GM12878 (cell line): ENCODE results near the gene FARS2. TPM values are rescaled to one million over a fixed set of nuclear protein-coding genes. Genes with fewer than 3 reads are reported as not detected.

Source experiments
- ATAC-seq: fragments of 200-7000 bp; cut with Tn5 transposase; 3 replicates; pipeline ENCODE4 v1.9.1; 2020; ENCODE audit warnings: mild to moderate bottlenecking, moderate library complexity
- BruUV-seq: library from RNA; stranded (reverse); fragments of 400-500 nt; replicated peaks from 2 replicates; lab custom pipeline; 2021; lab: Mats Ljungman, UMichigan
- CTCF ChIA-PET: fragments of 300-600 bp; sonication (Branson Sonifier 250); formaldehyde crosslinking; extraction: SDS; loops from one replicate; lab custom pipeline; 2021; ENCODE audit warnings: inconsistent platforms; lab: Yijun Ruan, JAX
- POLR2A ChIA-PET: fragments of 350-600 bp; formaldehyde crosslinking; extraction: SDS; loops from one replicate; lab custom pipeline; 2021; ENCODE audit warnings: inconsistent platforms; lab: Charles Lee
- RAD21 ChIA-PET: fragments of 300-600 bp; sonication (Branson Sonifier 250); formaldehyde crosslinking; loops from one replicate; lab custom pipeline; 2023; ENCODE audit warnings: antibody characterized with exemption; ENCODE audit not compliant: unreplicated experiment; lab: Charles Lee
- SMC1A ChIA-PET: fragments of 300-600 bp; sonication (Branson Sonifier 250); formaldehyde crosslinking; loops from one replicate; lab custom pipeline; 2023; ENCODE audit not compliant: unreplicated experiment, uncharacterized antibody; lab: Charles Lee
- DNase-seq: peaks from one replicate; pipeline ENCODE4 v3.0.0-alpha.2; 2011; ENCODE audit warnings: low read depth, low spot score
- FAIRE-seq: peaks from 3 replicates; lab custom pipeline; 2011; peaks lifted over from hg19 to GRCh38; lab: Jason Lieb, UNC
- H2AFZ ChIP-seq: 2 replicates; pipeline ENCODE4 v1.6.0; 2011; ENCODE audit warnings: low read depth, low read length, control low read depth; ENCODE audit not compliant: control insufficient read depth
- H3K27ac ChIP-seq: 2 replicates; pipeline ENCODE4 v1.5.1; 2011; ENCODE audit warnings: control low read depth; ENCODE audit not compliant: control insufficient read depth, insufficient read depth
- H3K27me3 ChIP-seq, 2 experiments: replicated peaks in 1 of 2; 2 replicates each; pipeline versions ENCODE4 v1.6.0 to v1.6.1; 2011; ENCODE audit warnings: low read length in 1 of 2; ENCODE audit not compliant: control insufficient read depth in 2 of 2, insufficient read depth in 2 of 2
- H3K36me3 ChIP-seq, 2 experiments: 2 replicates each; pipeline ENCODE4 v1.5.1; 2011; ENCODE audit warnings: low read length in 1 of 2; ENCODE audit not compliant: control insufficient read depth in 2 of 2, insufficient read depth in 2 of 2
- H3K4me1 ChIP-seq: 2 replicates; pipeline ENCODE4 v1.6.1; 2011; ENCODE audit warnings: mild to moderate bottlenecking, low read length, moderate library complexity, mixed read lengths; ENCODE audit not compliant: control insufficient read depth, insufficient read depth
- H3K4me2 ChIP-seq: 2 replicates; pipeline ENCODE4 v1.6.0; 2011; ENCODE audit warnings: control low read depth; ENCODE audit not compliant: control insufficient read depth, insufficient read depth
- H3K4me3 ChIP-seq: fragments of 200-600 bp; sonication (generic); 2 replicates; pipeline ENCODE4 v1.5.1; 2016
- H3K79me2 ChIP-seq: 2 replicates; pipeline ENCODE4 v1.6.0; 2011; ENCODE audit warnings: low read length; ENCODE audit not compliant: control insufficient read depth, insufficient read depth
- H3K9ac ChIP-seq: 2 replicates; pipeline ENCODE4 v1.8.0; 2011; ENCODE audit warnings: low read length, control low read depth, mixed read lengths; ENCODE audit not compliant: control insufficient read depth, insufficient read depth
- H3K9me3 ChIP-seq: replicated peaks from 3 replicates; pipeline ENCODE4 v1.5.1; 2011; ENCODE audit warnings: mild to moderate bottlenecking, low read length; ENCODE audit not compliant: control insufficient read depth, insufficient read depth
- H4K20me1 ChIP-seq: 2 replicates; pipeline ENCODE4 v1.6.0; 2011; ENCODE audit not compliant: control insufficient read depth, insufficient read depth
- BCL3 ChIP-seq: IDR thresholded peaks from 2 replicates; pipeline ENCODE4 v1.6.1; 2011; ENCODE audit warnings: borderline replicate concordance, low read depth, mild to moderate bottlenecking, moderate library complexity, low read length; ENCODE audit not compliant: insufficient read depth, poor library complexity, severe bottlenecking
- E2F8 ChIP-seq: fragments of 450-650 bp; IDR thresholded peaks from 2 replicates; pipeline ENCODE4 v1.6.1; 2018; ENCODE audit warnings: mild to moderate bottlenecking, low read depth, moderate library complexity; ENCODE audit not compliant: partially characterized antibody
- FOS ChIP-seq: IDR thresholded peaks from 3 replicates; pipeline ENCODE4 v1.6.1; 2011; ENCODE audit warnings: borderline replicate concordance; ENCODE audit not compliant: insufficient read length; ENCODE audit errors: extremely low read depth
- GABPA ChIP-seq: IDR thresholded peaks from 2 replicates; pipeline ENCODE4 v1.6.1; 2014; ENCODE audit warnings: antibody characterized with exemption, low read depth, mild to moderate bottlenecking, inconsistent platforms
- IRF3 ChIP-seq: fragments of 450-650 bp; IDR thresholded peaks from 2 replicates; pipeline ENCODE4 v1.6.1; 2014; ENCODE audit warnings: mild to moderate bottlenecking
- MYB ChIP-seq: fragments of 150-350 bp; IDR thresholded peaks from 2 replicates; pipeline ENCODE4 v1.6.1; 2014; ENCODE audit warnings: mild to moderate bottlenecking, low read depth, low read length, borderline replicate concordance
- PBX3 ChIP-seq: IDR thresholded peaks from 2 replicates; pipeline ENCODE4 v1.6.1; 2011; ENCODE audit warnings: mild to moderate bottlenecking, low read depth, low read length, moderate library complexity; ENCODE audit not compliant: insufficient replicate concordance
- RELA ChIP-seq: fragments of 450-650 bp; IDR thresholded peaks from 2 replicates; pipeline ENCODE4 v1.8.0; 2014; ENCODE audit warnings: borderline replicate concordance; ENCODE audit not compliant: partially characterized antibody
- SRF ChIP-seq, 2 experiments: IDR thresholded peaks; 2 replicates each; pipeline ENCODE4 v1.6.1; 2011; ENCODE audit warnings: low read depth in 2 of 2, low read length in 2 of 2, mild to moderate bottlenecking in 1 of 2, moderate library complexity in 1 of 2
- ZNF274 ChIP-seq: IDR thresholded peaks from one replicate; pipeline ENCODE4 v1.8.0; 2011; ENCODE audit not compliant: insufficient read length, insufficient read depth
- ZNF687 ChIP-seq: fragments of 450-650 bp; IDR thresholded peaks from 2 replicates; pipeline ENCODE4 v1.6.1; 2017; ENCODE audit warnings: mild to moderate bottlenecking, moderate library complexity
- WGBS: methylation state at CpG from one replicate; pipeline ENCODE4 v1.1.6; 2016; ENCODE audit warnings: low lambda C conversion rate; ENCODE audit not compliant: insufficient replicate concordance, insufficient coverage; ENCODE audit errors: missing lambda C conversion rate; 5-methylcytosine and 5-hydroxymethylcytosine counted together
- in situ Hi-C: fragments of 300-500 bp; cut with MboI; formaldehyde crosslinking; loops from 9 replicates; pipeline ENCODE4 v1.14.3; 2018; ENCODE audit warnings: mixed read lengths
- intact Hi-C: fragments of 100-400 bp; cut with micrococcal nuclease; formaldehyde crosslinking; loops from one replicate; pipeline ENCODE4 v1.14.2; 2022; ENCODE audit not compliant: unreplicated experiment
- polyA plus RNA-seq, 11 experiments: library from polyadenylated mRNA; depleted of rRNA in 4 of 11; unstranded in 6 of 11; stranded (reverse) in 5 of 11; fragments of >200 nt; fragmentation: Nextera tagmentation in 4 of 11; fragmentation: Illumina TruSeq in 1 of 11; extraction: Ambion mirVana in 4 of 11; extraction: Trizol in 1 of 11; gene quantifications; 1 replicate in 1 of 11; 2 replicates in 10 of 11; pipeline versions ENCODE4 v1.2.1 to v1.2.3, GENCODE V29; 2011 to 2016; ENCODE audit warnings: inconsistent platforms in 2 of 11, missing spikeins in 2 of 11, low read depth in 1 of 11
- total RNA-seq, 4 experiments: library from RNA; depleted of rRNA in 3 of 4; stranded (reverse); fragments of >200 nt in 3 of 4; fragmentation: Illumina TruSeq in 1 of 4; extraction: Trizol in 1 of 4; gene quantifications; 2 replicates each; pipeline versions ENCODE4 v1.2.1 to v1.2.3, GENCODE V29; 2013 to 2021
- TF ChIP-seq, protein P1 (sequence below): IDR thresholded peaks from 2 replicates; pipeline ENCODE4 v1.6.1; 2011; ENCODE audit warnings: low read depth, mild to moderate bottlenecking, low read length, moderate library complexity, borderline replicate concordance; ENCODE audit errors: extremely low read depth

Gene FARS2
- total and polyA plus RNA-seq, 10 of the 15 experiments (the other 5 are each of a cell fraction or from before 2014, with no cell fraction given) = 16.8 to 46.7 (median 25.6) TPM

- Histone ChIP-seq H3K4me3 (no peak overlapping the region), H3K36me3 (no peaks in the 10 kb centered on the region), H3K4me2 (no peak overlapping the region), H4K20me1 (no peaks in the 10 kb centered on the region), H3K9me3 (no peaks in the 10 kb centered on the region), H3K27me3 (no peaks in the 10 kb centered on the region), H3K79me2 (no peaks in the 10 kb centered on the region), H3K9ac (no peak overlapping the region), H3K27ac (no peak overlapping the region), H3K4me1 (no peaks in the 10 kb centered on the region), H2AFZ (no peak overlapping the region)
- POLR2A ChIA-PET = no interaction called here
- intact Hi-C loops (no loop called here), in situ Hi-C loops (no loop called here)
- RAD21 ChIA-PET = no interaction called here
- no peak for DNase-seq
- FAIRE-seq = no peak
- 92% methylated on average over 6 of the region's 6 CpGs for WGBS
- SMC1A ChIA-PET = no interaction called here
- BruUV-seq = no TSS peak
- CTCF ChIA-PET = interaction anchor here (0.7 kb wide), 2 partner anchors 9 to 17 kb away, joined by 3 read pairs; no protein-coding TSS in a partner anchor
- ATAC-seq = no peak
- TF ChIP-seq ZNF274 (no peak), MYB (no peak), IRF3 (no peak), ZNF687 (no peak), FOS (no peak), BCL3 (no peak), SRF (IDR thresholded peaks at IDR 0.05; ENCODE audit: low read depth in 2 of 2, low read length in 2 of 2) (no peak), PBX3 (no peak), GABPA (no peak), RELA (no peak), E2F8 (no peak)
- TF ChIP-seq, protein P1, sequence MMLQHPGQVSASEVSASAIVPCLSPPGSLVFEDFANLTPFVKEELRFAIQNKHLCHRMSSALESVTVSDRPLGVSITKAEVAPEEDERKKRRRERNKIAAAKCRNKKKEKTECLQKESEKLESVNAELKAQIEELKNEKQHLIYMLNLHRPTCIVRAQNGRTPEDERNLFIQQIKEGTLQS = no peak
Measured at GRCh38 chr6:5223309-5223708, 38.0 kb upstream of the FARS2 start.
